T follicular helper cell (primary cell): ENCODE results near the gene TCF20.

Experiments used
- DNase-seq: peaks from one replicate; pipeline ENCODE4 v3.0.0-alpha.2; 2020; ENCODE audit warnings: low read depth

The TCF20 gene

DNA sequence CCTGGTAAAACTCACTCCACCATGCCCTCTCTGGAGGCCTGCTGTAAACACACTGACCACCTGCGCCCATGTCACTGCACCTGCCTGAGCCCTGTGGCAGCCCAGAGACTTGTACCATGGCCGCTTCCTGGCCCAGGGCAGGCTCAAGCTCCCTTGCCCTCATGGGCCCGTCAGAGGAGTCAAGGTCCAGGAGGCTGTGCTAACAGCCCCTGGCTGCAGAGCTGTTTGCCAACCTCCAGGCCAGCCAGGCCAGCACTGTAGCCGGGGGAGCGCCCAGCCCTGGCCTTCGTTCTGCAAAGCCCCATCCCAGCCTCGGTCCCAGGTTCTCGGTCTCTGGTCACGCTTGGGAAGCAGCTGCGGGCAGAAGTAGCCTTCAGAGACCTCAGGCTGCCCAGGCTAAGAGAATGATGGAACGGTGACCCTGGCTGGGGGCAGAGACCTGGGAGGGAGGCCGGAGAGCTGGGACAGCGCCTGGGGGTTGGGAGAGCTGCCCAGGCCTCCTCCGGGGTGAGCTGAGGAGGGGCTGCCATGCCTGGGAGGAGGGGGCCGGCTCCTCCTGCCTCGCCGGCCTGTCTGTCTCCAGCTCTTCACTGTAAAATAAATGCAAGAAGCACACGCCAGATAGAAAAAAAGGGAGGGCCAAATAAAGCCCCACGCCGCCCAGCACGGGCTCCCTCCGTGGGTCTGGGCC, 11.9 kb upstream of the TCF20 start:
- DNase-seq: no peak

DNA sequence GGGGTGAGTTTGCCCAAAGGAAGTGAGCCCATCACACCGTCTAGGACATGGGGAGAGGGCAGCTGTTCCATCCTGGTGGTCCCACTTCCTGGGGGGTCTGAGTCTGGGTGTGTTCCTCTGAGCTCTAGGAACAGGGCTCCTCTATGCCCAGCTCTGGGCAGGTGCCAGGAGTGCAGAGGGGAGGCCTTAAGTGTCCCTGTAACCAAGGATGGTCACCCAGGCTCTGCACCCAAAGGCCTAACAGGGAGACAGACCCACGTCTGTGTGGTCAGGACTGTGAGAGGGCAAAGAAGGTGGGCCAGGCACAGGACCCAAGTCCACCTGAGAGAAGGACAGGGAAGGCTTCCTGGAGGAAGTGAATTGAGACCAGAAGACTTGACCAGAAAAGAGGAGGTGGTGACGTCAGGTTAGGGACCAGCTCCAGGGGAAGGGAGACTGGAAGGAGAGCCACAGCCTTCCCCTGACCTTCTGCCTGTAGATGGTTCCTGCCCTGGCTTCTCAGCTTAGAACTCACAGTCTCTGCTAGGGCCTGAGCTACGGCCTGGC, 11.3 kb upstream of the TCF20 start:
- no peak for DNase-seq

DNA sequence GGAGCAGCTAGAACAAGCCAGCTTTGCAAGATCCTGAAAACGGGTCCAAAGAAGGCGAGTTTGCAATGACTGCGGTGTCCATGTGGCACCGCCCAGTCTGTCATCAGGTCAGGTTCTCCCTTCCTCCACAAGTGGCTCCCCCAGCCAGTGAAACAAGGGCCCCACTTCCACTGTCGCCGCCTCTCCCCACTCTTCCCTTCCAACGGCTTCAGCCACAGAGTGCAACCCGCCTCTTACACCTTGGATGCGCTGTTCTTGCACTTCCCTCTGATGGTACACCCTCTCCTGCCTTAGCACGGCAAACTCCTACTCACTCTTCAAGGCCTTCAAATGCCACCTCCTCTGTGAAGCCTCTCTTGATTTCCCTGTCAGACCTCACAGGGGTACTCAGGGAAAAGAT, 10.8 kb upstream of the TCF20 start:
- no peak for DNase-seq

DNA sequence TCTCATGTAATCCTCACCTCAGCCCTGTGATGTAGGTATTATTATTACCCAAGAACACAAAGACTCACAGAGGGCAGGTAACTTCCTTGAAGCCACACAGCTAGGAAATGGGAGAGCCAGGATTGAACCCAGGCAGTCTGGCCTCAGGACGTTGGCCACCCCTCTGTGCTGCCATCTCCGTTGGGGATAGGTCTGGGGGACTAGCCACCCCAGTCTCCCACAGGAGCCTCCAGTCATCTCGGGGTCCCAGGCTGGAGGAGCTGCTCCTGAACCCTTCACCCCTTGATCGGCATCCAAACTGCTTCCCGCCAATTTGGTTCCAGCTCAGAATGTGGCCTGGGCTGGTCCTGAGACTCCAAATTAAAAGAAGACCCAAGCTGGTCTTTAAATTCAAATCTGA, 10.4 kb upstream of the TCF20 start:
- DNase-seq: no peak

DNA sequence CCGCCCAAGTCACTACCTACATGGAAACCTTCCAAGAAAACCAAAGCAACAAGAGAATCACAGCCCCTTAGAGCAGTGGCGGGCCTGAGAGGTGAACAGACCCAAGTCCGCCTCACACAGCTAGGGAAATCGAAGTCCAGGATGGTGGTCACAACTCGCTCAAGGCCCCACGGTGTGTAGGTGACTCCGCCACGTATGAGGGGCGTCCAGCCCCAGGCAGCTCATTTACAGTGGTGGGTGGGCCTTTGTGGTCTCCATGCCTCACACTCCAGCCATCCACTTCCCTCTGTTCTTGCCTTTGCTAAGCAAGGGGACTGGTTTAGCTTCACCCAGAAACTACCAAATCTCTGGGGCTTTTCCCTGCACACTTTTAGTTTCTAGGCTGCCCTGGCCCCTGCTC, 9.7 kb upstream of the TCF20 start:
- DNase-seq: no peak

DNA sequence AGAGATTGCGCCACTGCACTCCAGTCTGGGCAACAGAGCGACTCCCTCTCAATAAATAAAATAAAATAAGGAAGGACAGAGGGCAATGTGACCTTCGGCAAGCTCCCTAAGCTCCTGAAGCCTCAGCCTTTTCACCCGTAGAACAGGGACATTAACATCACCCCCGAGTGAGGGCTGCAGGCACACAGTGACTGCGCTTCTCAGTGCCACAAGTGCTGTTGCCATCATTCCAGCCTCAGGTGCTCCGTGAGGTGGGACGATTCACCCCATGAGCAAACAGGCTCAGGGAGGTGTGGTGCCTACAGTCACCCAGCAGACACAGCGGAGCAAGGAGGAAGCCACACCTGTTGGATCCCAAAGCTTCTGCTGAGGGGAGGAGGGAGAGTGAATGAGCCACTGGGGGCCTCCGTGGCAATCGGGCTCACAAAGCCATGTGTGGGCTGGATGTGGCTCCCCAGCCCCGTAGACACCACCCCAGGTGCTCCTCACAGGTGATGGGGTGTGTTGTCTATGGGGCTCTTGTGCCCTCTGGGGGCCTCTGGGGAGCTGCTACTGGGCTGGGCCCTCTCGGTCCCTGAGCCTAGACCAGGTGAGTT, 9.1 kb upstream of the TCF20 start:
- no peak for DNase-seq

DNA sequence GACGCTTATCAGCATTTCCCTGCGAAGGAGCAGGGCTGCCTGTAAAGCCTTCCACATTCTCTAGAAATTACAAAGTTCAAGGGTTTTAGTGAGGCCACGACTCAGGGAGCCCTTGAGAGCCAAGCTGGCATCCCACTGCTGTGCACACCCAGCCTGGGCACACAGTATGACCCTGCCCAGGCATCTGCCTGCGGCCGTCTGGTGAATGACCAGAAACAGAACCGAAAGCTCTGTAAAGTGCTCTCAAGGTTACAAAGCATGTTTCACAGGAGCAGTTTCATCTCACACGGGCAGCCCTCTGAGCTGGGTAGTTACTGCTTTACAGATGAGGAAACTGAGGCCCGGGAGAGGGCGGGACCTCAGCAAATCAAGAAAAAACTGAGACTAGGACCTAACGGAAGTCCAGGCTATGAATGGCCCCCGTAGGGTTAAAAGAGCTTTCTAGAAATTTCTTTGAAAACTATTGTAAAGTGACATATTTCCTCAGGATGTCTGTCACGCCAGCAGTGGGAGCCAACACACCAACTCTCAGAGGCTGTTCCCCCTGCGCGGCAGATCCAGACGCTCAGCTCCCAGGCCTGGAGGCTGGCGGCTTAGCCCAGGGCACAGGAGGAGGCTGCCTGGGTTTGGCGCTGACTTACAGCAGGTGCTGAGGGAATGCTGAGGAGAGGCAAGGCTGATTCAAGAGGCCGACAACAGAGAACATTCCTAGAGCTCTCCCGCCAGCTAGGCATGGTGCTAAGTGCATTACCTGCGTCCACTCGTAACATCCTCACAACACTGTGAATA, 7.7 kb upstream of the TCF20 start:
- no peak for DNase-seq

DNA sequence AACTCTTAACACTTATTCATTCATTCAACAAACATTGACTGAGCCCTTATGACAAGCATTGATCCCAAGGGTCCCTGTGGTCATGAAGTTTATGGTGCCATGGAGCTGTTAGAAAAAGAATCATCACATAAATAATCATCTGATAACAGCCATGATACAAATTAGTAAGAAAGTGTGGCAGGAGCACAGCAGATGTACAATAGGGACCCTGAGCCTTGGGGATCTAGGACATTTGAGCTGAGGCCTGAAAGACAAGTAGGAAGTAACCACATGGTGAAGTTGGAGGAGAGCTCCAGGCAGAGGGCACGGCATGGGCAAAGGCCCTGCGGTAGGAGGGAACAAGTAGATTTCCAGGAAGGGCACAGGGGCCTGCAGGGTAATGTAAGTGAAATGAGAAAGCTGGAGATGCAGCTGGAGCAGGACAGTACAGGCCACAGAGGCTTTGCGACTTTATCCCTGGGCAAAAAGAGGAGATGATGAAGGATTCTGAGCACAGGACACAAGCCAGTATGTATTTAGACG, 6.8 kb upstream of the TCF20 start:
- no peak for DNase-seq

DNA sequence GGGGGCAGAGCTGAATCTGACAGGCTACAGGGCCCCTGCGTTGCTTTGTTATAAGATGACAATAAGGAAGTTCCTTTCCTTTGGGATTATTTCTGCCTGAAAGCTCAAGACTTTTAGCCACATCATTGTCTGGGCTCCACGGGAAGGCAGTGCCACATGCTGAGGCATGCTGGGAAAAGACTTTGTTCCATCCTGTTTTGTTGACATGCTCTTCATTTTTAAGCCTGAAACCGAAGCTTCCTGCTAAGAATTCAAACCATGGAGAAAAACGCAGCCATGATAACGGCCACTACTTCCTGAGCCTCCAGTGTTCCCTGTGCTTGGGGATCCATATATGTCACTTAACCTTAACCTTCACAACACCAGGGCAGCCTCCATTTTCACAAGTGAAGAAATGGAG, 5.5 kb upstream of the TCF20 start:
- no peak for DNase-seq

DNA sequence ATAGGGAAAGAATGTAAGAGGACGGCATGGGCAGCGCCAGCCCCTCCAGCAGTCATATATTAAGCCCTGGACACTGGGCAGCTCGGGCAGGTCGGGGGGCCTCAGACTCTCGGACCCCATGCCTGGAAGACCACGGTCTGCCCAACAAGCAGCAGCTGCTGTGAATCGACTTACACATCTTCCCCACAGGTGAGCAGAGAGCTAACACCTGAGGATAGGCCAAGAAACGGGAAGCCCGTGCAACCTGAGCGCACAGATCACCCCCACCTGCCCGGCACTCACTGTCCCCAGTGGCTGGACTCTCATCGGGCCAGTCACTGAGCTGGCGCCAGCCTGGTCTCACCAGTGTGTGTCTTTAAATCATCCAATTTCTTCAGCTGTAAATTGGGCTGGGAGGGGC, 4.7 kb upstream of the TCF20 start:
- no peak for DNase-seq

DNA sequence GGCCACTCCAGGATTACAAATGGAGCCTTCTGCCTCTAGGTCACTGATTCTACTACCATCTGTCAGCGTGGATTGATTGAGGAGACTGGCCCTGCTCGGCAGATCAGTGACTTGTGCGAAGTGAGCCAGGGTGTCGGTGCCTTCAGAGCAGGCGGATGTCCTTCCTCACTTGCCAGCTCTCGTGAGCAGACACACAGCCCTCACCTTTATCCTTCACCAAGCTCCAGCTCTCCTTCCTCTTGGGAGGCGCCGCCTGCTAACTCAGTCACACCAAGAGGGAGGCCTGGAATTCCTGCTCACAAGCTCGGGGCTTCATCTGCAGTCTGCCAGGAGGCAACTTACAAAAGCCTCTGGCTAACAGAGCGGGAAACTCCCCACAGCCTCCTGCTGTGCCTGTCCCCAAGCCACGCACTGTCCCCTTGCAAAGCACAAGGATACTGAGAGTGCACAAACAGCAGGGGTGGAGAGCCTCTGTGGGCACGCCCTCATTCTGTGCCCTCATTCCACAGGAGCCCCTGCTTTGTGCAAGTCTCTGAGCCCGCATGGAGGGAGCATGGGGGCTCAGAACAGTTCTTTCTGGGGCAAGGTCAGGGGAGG, 3.5 kb upstream of the TCF20 start:
- no peak for DNase-seq

DNA sequence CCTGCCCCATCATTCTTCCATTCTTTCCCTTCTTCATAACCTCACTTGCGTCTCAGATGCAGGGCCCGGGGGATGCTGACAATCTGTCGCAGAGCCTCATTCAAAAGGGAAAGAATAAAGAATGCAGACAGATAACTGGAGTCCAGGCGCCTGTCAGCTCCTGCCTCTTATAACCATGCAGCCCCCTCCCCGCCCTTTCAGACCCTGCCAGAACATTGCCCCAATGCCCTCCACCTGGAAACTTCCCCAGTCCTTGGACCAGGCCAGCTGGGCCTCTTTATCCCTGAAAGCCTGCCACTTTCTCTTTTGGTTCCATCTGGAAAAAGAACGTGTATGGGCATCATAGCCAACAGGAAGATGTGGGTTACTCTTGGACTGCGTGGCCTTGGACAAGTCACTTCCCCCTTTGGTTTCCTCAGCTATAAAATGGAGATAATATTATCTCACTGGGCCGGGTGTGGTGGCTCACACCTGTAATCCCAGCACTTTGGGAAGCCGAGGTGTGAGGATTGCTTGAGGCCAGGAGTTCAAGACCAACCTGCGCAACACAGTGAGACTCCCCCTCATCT, 2.1 kb upstream of the TCF20 start:
- DNase-seq: no peak

DNA sequence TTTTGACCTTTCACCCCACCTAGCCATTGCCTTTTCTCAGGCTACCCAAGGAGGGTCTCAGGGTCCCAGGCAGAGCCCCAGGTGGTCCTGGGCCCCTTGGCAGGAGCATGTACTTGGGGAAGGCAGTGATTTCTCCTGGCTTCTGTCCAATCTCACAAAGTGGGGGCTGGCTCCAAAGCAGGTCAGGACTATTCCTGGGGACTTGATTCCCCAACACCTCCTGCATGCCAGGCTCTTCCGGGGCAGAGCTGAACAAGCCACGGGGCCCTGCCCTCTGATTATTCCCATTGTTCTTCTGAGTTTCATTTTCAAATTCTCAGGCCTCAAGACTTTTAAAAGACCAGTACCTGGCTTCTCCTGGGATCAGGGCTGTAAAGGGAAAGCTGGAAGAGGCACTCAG, 1.5 kb upstream of the TCF20 start:
- no peak for DNase-seq

DNA sequence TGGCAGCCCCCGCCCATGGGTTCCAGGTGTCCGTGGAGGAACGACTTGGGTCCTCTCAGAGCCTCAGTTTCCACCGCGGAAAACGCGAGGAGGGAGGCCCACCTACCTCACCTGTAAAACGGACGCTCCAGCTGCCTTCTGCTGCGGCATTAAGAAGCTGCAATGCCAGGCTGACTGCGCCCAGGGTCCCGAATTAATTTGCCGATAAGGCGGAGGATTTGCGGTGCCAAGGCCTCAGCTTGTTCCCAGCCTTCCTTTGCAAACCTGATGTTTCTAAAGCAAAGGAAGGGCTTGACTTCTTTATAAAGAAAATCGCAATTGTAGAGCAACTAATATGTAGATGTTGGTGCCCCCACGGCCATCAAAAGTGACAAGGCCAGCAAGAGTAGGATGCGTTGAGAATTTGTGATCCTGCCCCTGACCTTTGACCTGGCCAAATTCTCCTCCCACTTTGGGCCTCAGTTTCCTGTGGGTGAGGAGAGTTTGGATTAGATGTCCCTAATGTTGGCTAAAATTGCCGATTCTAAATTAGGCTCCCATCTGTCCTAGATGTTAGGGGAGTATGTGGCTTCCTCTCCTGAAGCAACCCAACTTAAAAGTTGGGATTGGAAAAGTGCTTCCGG, 849 bp upstream of the TCF20 start:
- no peak for DNase-seq

DNA sequence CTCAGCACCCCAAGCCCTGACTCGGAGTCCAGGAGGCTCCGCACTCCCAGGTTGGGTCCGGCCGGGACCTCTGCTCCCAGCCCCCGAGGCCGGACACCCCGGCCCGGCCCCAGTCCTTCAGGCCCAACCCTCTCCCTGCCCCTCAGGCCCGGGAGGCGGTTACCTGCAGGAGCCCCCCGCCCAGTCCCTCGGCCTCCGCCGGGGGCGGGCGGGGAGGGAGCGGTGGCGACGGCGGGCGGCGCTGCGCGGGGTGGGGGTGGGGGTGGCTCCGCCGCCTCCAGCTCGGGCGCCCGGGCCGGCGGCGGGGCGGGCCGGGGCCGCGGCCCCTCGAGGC, 310 bp downstream of the TCF20 start:
- DNase-seq: no peak

DNA sequence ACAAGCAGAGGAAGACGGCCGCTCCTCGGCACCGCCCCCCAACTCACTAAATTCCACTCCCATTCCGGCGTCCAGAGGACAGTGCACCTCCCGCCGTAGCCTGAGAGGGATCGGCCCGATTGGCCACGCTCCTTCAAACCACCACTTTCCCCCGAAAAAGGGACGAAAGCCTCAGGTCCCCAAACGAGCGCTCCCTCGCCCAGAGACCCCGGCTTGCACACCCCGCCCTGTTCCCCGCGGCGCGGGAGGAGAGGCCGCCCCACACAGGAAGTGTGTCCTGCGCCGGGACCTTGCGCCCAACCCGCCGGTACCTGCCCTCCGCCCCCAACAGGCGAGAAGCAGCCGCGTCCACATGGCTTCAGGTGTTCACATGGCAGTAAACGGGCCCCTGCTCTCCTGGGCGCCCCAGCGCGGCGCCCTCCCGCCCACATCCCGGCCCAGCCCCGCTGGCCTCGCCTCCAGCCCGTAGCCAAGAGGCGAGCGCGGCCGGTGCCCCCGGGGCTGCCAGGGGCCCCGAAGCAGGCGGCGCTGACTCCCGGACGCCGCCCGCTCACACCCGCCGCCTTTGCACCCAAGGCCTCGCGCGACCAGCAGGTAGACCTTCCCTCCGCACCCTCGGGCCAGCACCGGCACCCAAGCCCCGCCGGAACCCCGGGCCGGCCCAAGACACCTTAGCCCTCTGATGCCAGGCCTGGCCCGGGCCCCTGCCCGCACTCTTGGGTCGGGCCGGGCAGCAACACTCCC, 849 bp downstream of the TCF20 start:
- DNase-seq: peak; percentile 57

DNA sequence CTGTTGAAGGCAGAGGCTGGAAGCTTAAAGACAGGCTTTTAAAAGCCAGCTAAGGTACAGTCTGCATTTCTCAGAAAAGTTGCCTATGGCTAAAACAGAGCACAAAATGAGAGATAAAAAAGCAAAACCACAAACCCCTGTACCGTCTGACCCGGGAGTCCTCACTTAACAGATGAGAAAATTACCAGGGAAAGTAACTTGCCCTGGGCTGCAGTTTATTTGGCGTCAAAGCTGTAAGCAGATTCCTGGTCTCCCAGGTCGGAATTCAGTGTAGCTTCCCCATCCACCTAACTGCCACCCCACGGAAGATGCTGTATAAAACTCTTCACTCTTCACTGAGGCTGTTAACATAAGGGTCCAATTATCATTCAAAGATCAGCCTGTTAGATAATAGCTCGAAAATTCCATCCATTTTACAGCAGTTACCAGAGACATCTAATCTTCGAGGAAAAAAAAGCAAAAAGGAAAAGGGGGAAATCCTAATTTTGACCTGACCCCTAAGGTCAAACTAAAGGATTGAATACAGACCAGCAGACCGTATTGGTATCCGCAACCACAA, 1.5 kb downstream of the TCF20 start:
- DNase-seq: no peak

DNA sequence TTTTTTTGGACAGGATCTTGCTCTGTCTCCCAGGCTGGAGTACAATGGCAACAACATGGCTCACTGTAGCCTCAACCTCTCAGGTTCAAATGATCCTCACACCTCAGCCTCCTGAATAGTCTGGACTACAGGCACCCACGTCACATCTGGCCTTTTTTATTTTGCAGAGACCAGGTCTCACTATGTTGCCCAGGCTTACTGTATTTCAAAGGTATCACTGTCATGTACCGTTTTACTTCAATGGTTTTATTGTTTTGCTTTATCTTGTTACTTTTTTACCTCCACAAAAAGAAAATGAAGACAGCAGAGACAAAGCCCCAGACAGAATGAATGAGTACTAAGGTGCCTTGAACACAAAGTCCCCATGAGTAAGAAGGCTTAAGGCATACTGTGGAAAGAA, 5.1 kb downstream of the TCF20 start:
- no peak for DNase-seq

DNA sequence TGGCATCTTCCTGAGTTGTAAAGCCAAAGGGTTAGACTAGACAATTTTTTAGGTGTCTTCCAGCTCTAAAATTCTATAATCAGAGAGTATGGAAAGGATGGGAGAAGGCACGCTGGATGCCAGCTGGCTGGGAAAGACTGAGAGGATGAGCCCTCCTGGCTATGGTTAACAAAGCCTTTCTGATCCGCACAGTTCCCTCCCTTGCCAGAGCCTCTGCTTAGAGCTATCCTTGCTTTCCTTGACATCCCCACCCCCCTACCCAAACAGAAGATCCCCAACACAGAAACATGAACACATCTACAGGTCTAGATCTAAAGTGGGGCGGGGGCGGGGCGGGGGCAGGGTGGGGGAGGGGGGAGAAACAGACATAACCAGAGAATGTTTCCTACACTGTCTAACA, 6.5 kb downstream of the TCF20 start:
- no peak for DNase-seq

DNA sequence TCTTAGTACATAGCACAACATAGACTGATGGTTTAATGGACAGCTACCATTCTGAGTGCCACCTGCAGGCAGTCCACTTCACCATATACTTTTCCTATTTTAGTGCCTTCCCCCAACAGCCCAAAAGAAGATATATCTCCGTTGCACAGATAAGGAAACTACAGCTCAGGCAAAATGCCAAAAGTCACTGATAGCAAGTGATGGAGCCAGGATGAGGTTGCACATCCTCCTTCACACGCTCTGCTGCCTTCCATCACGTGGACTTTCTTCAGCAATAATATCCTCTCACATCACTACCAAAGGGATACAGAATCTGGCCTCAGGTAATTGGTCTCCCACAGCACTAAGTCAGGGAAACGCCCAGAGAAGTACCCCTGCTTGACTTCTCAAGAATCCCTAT, 7.5 kb downstream of the TCF20 start:
- DNase-seq: no peak

DNA sequence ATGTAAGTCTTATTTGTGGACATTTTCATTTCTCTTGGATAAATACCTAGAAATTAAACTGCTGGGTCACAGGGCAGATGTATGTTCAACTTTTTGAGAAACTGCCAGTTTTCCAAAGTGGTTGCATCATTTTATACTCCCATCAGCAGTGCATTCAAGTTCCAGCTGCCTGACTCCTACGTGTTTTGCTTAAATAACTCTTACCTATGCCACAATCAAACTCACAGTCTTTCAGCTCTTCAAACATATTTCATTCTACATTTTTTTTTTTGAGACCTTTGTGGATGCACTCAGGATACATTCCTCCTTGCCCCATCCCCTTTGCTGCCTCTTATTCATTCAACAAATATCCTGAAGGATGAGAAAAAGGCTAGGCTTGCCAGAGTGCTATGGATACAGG, 9.2 kb downstream of the TCF20 start:
- DNase-seq: no peak
